Stimulated activated CD4-positive, alpha-beta T cell treated with anti-CD3 and anti-CD28 coated beads, Interleukin-4, amount 100 ng/mL, for 48 hours (primary cell): Measurements from ENCODE around the gene SMAD3.

ENCODE experiments used
- DNase-seq, 2 donors: peaks; one replicate each; pipeline ENCODE4 v3.0.0-alpha.2; 2020; ENCODE audit warnings: low read depth in 2 of 2

SMAD3 gene

GRCh38 chr15:67125589-67126502 lies 60.4 kb downstream of the SMAD3 start:
- no peak for DNase-seq

- DNase-seq: no peak
These were observed 61.3 kb downstream of the SMAD3 start for GRCh38 chr15:67126551-67127330.

DNA sequence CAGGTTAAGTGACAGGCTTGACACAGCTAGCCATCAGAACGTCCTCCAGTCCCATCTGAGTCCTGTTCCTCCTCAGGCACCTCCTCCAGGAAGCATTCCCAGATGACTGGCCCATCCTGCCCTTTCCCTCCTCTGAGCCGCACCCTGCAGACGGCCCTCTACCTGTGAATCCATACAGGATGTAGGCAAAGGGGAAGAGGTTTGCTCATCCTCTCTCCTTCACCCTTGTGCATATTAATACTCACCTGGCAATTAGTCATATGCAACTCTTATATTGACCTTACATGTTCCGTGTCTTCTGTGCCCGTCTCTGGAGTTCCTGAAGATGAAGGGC lies 61.9 kb downstream of the SMAD3 start:
- DNase-seq: no peak

GRCh38 chr15:67127965-67128364 lies 62.6 kb downstream of the SMAD3 start:
- DNase-seq: no peak

DNA sequence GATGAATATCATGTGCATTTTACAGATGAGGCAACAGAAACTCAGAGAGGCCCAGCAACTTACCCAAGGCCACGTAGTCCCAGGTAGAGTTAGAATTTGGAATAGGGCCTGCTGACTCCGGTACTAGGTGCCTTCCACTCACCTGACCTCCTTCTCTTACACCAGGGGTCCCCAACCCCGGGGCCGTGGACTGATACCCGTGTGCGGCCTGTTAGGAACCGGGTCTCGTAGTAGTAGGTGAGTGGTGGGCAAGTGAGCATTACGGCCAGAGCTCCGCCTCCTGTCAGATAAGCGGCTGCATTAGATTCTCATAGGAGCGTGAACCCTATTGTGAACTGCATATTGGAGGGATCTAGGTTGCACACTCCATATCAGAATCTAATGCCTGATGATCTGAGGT lies 64.8 kb downstream of the SMAD3 start:
- no peak for DNase-seq

DNA sequence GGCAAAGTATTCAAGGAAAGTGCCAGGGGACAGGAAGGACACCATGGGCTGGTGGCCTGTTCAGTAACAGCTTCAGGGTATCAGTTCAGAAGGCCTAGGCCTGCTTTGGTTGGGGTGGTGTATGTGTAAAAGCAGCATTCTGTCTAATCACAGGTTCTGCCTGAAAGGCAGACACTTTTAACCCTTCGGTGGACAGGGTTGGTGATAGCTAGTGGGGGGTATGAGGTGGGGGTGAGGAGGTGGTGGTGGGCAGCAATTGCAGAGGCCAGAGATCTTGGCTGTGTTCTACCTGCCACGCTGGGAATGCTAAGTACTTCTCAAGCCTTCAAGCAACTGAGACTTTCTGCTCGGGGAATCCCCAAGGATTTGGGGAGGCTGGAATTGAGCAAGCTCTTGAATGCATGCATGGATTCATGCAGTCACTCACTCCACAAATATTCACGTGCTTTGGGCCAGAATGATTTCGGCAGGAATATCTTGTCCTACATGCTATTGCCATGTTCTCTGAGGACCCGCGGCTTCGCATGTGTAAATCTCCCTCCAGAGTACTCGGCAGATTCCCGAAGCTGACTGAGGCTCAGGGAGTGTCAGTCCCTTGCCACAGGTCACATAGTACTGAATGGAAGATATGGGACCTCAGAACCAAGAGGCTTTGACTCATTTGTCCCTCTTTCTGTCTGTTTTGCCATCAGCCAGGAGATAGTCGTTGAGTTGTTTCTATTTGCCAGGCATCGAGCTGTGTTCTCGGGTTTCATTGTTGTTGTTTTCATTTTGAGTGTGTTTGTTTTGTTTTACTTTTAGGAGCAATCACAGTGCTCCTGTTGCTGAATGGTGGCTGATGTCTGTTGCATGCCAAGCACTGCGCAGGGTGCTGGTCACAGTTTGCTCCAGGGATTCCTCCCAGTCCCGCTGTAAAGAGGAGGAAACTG lies 65.5 kb downstream of the SMAD3 start:
- DNase-seq: no peak

- no peak for DNase-seq
These were observed 66.9 kb downstream of the SMAD3 start for GRCh38 chr15:67132276-67132675.

GRCh38 chr15:67133026-67133425 lies 67.6 kb downstream of the SMAD3 start:
- DNase-seq: no peak

DNA sequence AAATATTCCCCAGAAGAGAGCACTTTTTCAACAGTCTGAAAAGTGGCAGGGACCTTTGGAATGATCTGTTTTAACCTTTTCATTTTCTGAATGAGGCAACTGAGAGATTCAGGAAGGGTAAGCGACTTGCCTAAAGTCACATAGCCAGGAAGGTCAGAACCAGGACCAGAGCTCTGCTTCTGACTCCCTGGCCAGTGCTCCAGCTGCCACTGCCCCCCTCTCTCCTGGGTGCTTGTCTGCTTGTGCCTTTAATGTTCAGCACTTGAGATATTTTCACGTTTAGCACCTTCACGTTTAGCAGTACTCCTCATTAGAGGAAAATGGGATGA lies 68.3 kb downstream of the SMAD3 start:
- DNase-seq: no peak

DNA sequence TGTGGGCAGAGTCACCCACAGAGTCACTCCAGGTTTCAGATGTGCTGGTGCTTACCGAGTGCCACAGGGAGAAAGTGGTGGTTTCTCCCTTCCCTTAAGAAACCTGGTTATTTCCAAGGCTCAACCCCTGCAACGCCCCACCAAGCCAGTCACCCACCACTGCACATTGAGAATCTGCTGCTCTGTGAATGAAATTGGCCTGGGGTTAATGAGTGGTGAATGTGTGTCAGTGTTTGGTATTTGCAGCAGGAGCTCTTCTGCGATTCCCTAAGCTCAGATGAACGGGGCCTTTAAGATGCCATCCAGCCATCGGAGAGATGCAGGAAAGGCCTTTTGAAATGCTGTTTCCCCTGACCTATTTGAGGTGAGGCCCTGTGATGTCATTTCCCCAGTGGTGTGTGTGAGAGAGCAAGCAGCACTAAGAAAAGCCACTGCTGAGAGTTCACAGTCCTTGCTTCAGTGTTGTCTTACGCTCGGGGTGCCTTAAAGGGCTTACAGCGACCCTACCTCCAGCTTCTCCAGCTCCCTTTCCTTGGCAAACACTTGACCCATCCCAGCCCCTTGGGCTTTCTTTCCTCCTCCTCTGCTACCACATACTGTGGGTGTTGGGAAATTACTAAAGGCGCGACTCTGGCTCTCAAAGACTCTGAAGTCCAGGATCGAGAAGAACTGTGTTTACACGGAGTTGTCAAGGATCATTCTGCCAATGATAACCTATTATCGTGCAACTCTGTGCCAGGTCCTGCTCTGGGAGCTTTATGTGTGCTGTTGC lies 68.9 kb downstream of the SMAD3 start:
- DNase-seq: peak in 1 of 2 donors; percentile 26

DNA sequence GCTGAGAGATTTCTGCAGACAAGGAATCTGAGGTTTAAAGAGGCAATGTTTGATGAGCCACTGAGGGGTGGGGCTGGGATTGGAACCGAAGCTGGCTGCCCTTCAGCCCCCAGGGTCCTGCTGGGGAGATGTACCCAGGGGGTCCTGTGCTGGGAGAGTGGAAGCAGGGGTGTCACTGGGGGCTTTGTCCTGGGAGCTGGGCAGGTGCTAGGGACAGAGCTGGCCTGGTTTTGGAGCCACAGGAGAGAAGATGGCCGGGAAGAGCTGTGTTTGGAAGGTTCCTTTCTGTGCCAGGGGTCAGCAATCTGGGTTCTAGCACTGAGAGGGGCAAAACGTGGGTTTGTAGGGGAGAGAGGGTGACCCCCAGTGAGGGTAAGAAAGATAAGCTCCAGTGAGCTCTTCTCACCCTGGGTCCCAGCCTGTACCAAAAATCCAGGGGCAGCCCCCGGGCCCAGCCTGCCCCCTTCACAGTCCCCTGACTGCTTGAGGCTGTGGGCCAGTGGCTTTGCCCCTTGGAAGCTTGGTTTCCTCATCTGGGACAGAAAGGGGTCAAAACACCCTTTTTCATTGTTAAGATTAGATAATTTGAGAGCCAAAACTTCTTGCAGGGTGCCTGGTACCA lies 69.6 kb downstream of the SMAD3 start:
- no peak for DNase-seq

DNA sequence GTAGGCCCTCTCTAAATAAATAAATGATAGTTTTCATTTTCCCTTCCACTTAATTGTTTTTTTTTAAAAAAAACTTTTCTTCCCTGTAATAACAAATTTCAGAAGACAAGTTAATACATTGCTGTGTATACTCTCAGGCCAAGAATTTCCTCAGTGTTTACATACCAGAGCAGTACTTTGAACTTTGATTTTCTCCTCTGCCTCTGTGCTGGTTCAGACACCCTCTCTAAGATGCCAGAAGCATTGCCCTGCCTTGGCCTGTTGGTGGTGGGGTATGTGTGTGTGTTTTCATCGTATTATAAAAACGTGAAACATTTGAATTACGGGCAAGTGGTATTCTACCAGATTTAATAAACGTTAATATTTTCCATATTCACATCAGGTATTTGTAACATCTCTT lies 70.1 kb downstream of the SMAD3 start:
- no peak for DNase-seq

DNA sequence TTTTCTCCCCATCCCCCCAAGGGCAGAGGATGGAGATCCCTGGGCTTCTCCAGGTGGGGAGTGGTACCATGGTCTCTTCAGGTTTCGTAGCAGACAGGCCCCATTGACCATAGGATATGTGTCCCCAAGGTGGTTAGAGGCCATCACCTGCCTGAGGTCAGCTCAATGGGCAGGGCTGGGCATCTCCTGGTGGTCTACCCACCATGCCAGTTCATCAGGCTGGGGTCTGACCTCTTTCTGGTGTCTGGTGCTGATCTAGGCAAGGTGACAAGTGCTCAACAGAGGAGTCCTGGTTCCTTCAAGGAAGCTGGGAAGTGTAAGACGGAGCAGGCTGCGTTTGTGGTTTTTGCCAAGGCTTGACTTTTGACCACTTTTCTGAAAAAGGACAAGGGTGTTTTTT lies 71.4 kb downstream of the SMAD3 start:
- DNase-seq: no peak

DNA sequence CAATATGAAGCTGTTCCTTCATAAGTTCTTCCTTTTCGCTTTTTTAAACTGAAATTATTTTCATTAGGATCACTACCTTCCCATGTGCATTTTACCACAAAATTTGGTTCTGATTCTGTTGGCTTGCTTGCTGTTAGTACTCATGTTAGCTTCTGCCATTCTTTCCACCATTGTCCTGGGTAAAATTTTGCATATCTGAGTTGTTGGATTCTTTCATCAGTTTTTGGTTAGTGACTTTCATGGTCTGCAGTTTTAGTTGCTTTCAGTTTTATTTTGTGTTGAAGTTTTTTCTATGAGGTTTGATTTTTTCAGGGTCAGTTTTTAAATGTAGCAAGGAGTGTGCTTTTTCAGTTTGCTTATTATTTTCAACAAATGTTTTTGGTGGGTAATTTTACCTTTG lies 71.9 kb downstream of the SMAD3 start:
- DNase-seq: no peak

DNA sequence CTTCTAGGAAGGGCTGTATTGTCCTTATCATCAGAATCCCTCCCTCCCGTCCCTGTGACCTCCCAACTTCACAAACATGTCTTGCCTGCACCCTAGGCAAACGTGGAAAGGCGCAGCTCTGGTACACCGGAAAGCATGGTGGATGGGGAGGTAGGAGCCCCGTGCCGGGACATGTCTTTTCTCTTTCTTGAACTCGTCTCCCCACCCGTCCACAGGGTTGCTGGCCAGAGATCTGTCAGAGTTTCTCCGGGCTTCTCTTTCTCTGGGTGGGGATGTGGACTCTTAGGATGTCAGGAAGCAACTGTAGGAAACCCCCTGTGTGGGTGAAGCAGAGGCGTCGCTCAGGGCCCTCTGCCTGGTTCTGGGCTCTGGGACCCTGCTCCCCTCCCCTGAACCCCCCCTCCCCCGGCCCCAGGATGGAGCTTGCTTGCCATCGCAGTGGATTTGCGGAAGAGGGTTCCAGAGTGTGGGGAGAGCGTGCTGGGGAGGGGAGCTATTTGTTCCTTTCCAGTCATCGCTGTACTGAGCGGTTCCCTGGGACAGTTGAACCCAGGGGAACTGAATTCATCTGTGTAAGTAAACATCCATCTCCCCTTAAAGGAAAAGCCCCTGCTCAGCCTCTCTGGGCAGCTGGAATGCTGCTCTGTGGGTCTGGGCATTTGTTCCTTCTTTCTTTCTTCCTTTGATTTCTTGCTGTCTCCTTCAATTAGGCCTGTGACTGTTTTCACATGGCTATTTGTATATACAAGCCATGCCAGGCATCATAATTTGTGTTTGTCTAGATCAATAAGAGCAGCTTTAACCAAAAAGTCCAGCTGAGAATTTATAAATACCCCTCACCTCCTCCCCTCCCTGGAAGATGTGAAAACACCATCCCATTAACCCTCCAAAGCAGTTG lies 72.8 kb downstream of the SMAD3 start:
- DNase-seq: no peak

DNA sequence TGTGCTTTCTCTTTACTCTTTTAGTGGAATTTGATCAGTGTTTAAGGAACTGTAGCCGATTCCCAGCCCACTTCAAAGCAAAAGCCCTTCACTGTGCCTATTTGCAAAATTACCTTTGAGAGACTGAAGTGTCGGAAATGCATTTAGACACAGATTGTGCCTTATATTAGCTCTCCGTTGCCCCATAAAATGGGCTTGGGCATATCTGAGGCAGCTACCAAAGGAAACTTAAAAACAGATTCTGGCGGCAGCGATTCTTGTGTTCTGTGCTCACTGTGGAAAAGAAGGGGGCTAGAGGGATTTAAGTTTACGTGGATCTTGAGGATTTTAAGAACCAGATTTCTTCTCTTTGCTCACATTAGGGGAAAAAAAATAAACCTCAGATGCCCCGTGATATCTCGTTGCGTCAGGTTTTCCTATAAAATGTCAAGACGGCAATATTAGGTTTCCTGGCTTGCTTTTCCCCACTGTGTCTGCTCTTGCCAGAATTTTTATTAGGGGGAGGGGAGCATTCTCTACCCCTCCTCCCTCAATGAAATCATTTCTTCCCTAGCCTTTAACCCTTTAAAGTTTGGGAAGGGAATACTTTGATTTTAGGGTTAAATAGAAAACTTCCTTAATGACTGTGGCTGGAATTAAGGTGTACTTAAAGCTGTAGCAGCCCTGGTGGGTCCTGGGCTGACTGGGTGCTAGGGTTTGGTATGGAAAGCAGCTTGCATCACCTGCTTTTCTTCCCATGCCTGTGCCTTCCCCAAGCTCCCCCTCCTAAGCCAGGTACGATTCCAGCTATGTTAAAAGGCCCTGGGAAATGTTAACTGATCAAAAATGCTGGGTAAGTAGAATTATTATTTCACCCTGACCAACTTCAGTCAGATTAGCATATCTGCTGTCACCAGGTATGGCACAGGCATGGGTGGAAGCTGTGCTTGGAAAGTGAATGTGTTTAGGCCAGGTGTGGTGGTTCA lies 73.8 kb downstream of the SMAD3 start:
- DNase-seq: no peak

GRCh38 chr15:67140078-67140833 lies 74.9 kb downstream of the SMAD3 start:
- DNase-seq: no peak
